ENCODE data around the gene EEF1A1.
"Not testable (repeated sequence)": the region's sequence is repeated elsewhere in the genome, so short reads cannot be mapped to it uniquely, and the experiment has no call there.

EEF1A1 gene

GRCh38 chr6:73537677-73538076 is 16.8 kb upstream of the EEF1A1 start:
- DNase-seq (ENCODE audit: low spot score): no peak

- DNase-seq (ENCODE audit: low spot score): no peak
These were observed 13.8 kb upstream of the EEF1A1 start for GRCh38 chr6:73534628-73535027.

GRCh38 chr6:73532293-73532692 is 11.5 kb upstream of the EEF1A1 start:
- DNase-seq (ENCODE audit: low spot score): no peak

- DNase-seq (ENCODE audit: low spot score): no peak
These were observed 8.1 kb upstream of the EEF1A1 start for GRCh38 chr6:73528897-73529296.

GRCh38 chr6:73525546-73526330 is 4.9 kb upstream of the EEF1A1 start:
- DNase-seq (ENCODE audit: low spot score): no peak

- peak; percentile 88 for DNase-seq (ENCODE audit: low spot score)
These were observed 2.7 kb upstream of the EEF1A1 start for GRCh38 chr6:73523434-73524123.

GRCh38 chr6:73521351-73521985 is 636 bp upstream of the EEF1A1 start:
- no peak for DNase-seq (ENCODE audit: low spot score)

- peak; percentile 84 for DNase-seq (ENCODE audit: low spot score)
These were observed 725 bp downstream of the EEF1A1 start for GRCh38 chr6:73519926-73520687.

GRCh38 chr6:73518982-73519881 is 1.6 kb downstream of the EEF1A1 start:
- not testable (repeated sequence) for DNase-seq (ENCODE audit: low spot score)

- not testable (repeated sequence) for DNase-seq (ENCODE audit: low spot score)
These were observed 2.5 kb downstream of the EEF1A1 start for GRCh38 chr6:73518100-73518981.

GRCh38 chr6:73516514-73517489 is 4.0 kb downstream of the EEF1A1 start:
- DNase-seq (ENCODE audit: low spot score): peak; percentile 48

- peak; percentile 55 for DNase-seq (ENCODE audit: low spot score)
These were observed 5.6 kb downstream of the EEF1A1 start for GRCh38 chr6:73515204-73515655.

GRCh38 chr6:73514746-73515110 is 6.1 kb downstream of the EEF1A1 start:
- DNase-seq (ENCODE audit: low spot score): peak; percentile 53

- no peak for DNase-seq (ENCODE audit: low spot score)
These were observed 7.4 kb downstream of the EEF1A1 start for GRCh38 chr6:73513496-73513854.

GRCh38 chr6:73511796-73512195 is 9.0 kb downstream of the EEF1A1 start:
- no peak for DNase-seq (ENCODE audit: low spot score)

GRCh38 chr6:73509851-73510250 is 11.0 kb downstream of the EEF1A1 start:
- DNase-seq (ENCODE audit: low spot score): no peak

GRCh38 chr6:73508776-73509175 is 12.1 kb downstream of the EEF1A1 start:
- DNase-seq (ENCODE audit: low spot score): no peak

- no peak for DNase-seq (ENCODE audit: low spot score)
These were observed 14.6 kb downstream of the EEF1A1 start for GRCh38 chr6:73506246-73506645.

- DNase-seq (ENCODE audit: low spot score): not testable (repeated sequence)
These were observed 15.1 kb downstream of the EEF1A1 start for GRCh38 chr6:73505705-73506104.

Measured in activated CD4-positive, alpha-beta T cell treated with anti-CD3 and anti-CD28 coated beads, Interleukin-2, Interleukin-4, amounts not matched to agents 100 ng/mL and 50 ng/mL, durations not matched to agents 16 hours and 8 hours (primary cell).